NOMO-1 treated with dmso at 0.1 percent for 144 hours (cell line): ENCODE measurements around the gene NRN1.
"Not testable (repeated sequence)": the region's sequence is repeated elsewhere in the genome, so short reads cannot be mapped to it uniquely, and the experiment has no call there.

ENCODE experiments used
- DNase-seq: peaks from one replicate; lab custom pipeline; 2025; ENCODE audit not compliant: unreplicated experiment; lab: John Stamatoyannopoulos, UW

Gene NRN1

GRCh38 chr6:5984150-5985089 lies 22.3 kb downstream of the NRN1 start:
- DNase-seq: no peak

DNA sequence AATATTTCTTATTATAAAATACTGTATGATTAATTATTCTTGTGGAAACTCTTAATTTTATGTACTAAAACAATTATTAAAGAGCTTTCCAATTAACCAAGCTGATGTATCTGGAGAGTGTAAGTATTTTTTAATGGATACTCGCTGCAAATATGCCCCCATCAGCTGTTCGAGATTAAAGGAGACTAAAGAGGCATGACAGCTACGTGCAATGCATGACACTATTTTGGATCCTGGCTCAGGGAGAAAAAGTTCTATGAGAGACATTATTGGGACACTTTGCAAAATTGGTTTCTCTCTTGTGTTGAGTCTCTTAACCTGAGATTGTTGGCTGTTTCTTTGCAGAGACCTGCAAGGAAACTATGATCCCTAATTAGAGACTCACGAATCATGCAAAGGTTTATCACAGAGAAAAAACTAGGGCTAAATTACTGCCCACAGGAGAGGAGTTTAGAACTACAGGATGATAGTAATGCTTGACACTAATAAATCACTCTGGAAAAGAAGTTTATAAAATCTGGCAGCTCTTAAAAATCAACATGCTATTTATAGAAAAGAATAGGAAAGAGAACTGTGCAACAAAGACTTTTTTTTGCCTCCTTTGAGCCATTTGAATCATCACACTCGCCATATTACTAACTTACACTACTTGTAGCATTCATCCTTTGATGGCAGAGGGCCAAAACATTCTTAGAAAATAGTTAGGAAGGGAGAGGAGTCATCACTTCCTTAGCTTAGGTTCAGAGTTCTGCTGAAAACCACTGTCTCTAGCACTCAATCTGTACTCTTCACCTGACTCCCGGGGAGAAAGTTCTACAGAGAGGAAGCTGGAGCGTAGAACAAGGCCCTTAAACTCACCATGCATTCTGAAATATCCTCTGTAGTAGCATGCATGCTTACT lies 25.3 kb downstream of the NRN1 start:
- no peak for DNase-seq

DNA sequence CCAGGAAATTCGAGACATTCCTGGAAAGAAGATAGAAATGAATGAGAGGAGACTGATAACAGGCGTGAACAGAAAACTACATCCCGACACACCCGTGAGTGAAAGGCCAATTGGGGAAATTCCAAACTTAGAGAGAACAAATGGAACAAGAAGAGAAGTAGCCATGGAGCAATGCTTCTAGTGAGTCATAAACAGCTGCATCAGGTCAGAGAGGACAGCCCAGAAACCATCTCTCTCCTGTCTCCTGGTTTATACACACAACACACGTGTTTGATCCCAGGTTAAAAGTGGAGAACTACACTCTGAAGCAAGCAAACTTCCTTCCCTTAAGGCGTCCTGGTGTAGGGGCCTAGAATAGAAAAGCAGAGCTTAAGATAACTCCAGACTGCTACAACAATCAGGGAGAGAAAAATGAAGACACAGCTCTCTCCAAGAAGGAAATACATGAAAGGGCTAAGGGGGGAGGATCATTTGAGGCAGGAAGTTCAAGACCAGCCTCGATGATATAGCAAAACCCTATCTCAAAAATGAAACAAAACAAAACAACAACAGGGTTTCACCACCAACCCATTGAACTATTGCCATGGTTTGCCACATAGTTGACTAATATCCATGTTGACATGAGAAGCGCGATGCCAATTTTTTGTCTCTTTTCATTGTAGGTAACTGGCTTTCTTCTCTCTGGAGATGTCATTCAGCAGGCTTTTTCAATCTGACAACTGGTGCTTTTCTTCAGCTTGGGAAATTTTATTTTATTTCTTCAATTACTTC lies 26.9 kb downstream of the NRN1 start:
- DNase-seq: no peak

- DNase-seq: no peak
Measured at GRCh38 chr6:5976811-5977210, 29.9 kb downstream of the NRN1 start.

GRCh38 chr6:5968817-5969734 lies 37.6 kb downstream of the NRN1 start:
- no peak for DNase-seq

DNA sequence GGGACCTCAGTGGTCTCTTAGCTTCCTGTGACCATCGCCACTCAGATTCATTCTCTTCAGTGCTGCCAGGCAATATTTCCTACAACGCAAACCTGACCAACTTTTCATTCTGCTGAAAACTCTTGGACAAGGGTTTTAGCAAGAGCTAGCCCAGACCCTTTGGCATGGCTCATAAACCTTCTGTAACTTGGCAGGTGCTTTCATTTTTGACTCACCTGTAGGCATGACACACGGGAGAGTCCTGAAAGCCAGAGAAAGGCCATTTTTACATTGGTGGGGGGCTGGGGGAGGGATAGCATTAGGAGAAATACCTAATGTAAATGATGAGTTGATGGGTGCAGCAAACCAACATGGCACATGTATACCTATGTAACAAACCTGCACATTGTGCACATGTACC lies 38.7 kb downstream of the NRN1 start:
- not testable (repeated sequence) for DNase-seq

- no peak for DNase-seq
Measured at GRCh38 chr6:5967594-5967993, 39.1 kb downstream of the NRN1 start.

DNA sequence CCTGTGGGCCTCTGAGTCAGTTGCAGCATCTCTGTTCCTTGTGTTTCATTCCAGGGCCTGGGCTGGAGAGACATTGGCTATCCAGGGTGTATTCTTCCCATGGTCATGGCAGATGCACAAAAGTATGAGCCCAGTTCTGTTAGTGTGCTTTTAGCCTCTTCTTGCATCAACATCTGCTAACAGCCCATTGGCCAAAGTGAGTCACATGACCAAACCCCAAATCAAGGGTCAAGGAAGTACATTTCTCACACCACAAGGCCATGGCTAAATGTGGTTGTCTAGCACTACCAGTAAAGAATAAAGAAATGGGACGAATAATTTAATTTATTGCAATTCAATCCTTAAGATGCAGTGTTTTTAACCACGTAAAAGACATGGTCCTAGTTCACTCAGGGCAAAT lies 43.9 kb downstream of the NRN1 start:
- DNase-seq: no peak

GRCh38 chr6:5961836-5962235 lies 44.9 kb downstream of the NRN1 start:
- DNase-seq: no peak

DNA sequence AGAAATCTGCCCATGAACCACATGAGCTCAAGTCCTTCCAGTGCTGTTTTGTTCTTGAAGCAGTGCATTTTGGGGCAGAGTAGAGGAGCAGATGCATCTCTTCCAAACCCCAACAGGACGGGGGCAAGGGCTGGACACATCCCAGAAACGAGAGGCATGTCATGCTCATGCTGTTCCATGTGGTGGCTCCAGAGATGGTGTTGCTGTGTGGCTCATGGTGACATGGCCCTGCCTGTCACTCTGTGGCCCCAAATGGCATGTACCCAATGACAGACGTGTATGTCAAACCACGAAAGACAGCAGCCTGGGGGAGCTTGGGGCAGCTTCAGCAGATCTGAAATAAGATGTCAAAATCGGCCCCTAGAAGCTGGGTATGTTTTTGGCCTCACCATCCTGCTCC lies 46.3 kb downstream of the NRN1 start:
- no peak for DNase-seq

DNA sequence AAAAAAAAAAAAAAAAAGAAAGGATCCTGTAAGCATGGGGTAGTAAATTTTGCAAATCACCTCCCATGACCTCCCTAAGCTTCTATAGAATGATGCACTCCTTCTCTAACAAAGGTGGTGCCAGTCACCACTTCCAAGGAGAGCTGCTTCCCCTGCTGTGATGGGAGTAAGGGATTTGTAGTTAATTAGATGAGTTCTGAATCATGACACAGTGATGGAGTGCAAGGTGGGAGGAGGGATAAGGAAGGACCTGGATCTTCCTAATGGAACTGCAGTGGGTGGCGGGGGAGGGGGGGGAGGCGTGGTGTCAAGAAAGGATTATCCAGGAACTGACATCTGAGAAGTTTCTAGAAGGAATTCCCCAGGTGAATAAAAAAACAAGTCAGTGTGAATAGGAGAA lies 47.8 kb downstream of the NRN1 start:
- DNase-seq: no peak

DNA sequence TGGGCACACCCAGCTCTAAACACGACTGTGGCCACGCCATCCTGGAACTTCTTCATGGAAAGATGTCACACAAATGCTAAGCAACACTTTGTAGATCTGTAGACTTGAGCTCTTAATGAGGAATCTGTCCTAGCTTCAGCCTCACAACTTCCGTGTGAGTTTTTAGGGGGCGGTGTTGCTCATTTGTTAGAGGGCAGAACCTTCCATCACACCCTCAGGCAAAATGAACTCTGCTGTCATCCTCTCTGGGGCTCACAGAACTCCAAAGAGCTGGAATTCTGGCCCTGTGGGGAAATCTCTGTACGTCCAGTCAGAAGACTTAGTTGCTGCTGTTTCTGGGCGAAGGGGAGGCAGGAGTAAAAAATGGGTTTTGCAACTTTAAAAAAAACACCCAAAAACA lies 49.8 kb downstream of the NRN1 start:
- no peak for DNase-seq

DNA sequence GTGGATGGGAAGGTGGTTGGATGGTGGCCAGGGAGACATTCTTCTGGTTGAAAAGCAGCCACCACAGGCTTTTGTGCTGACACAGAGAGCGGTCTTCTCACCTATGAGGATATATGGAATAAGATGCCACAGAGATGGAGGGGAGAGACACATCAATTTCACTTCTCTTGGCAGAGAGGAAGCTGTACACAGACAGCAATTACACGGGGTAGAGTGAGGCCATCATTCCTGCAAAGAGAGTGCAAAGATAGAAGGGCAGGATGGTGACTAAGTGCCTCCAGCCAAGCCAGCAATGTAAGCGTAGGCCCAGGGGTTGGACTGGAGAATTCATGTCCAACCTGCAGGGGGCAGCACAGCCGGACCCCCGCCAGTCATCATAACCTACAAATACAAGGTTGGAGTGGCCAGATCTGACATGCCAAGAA lies 56.4 kb downstream of the NRN1 start:
- DNase-seq: peak; percentile 6
